Cardiac fibroblast (primary cell): Measurements from ENCODE around the gene MBP.
"Not testable (repeated sequence)": the region's sequence is repeated elsewhere in the genome, so short reads cannot be mapped to it uniquely, and the experiment has no call there.

Experiments
- DNase-seq, 2 donors: peaks; one replicate each; pipeline versions ENCODE4 v3.0.0 to v3.0.0-alpha.2; 2010; ENCODE audit warnings: low read depth in 2 of 2
- H3K4me3 ChIP-seq, 2 donors: replicated peaks in 1 of 2; 1 replicate in 1 of 2; 2 replicates in 1 of 2; pipeline ENCODE4 v1.5.1; 2011; ENCODE audit warnings: low read depth in 2 of 2, low read length in 2 of 2, mild to moderate bottlenecking in 2 of 2, moderate library complexity in 1 of 2
- CTCF ChIP-seq: IDR thresholded peaks from one replicate; pipeline ENCODE4 v1.5.1; 2011; ENCODE audit warnings: low read depth, mild to moderate bottlenecking, low read length, inconsistent platforms

MBP gene

GRCh38 chr18:77030201-77030600 lies 102.4 kb downstream of the MBP start:
- H3K4me3 ChIP-seq: no peak overlapping the region
- TF ChIP-seq CTCF: no peak
- DNase-seq: no peak

- TF ChIP-seq CTCF: no peak
- no peak overlapping the region for H3K4me3 ChIP-seq
- no peak for DNase-seq
Observed at GRCh38 chr18:77025831-77026363, 106.7 kb downstream of the MBP start.

GRCh38 chr18:77025123-77025522 lies 107.5 kb downstream of the MBP start:
- no peak for DNase-seq
- TF ChIP-seq CTCF: no peak
- H3K4me3 ChIP-seq: no peak overlapping the region

- H3K4me3 ChIP-seq: no peak overlapping the region
- no peak for DNase-seq
- TF ChIP-seq CTCF: no peak
Observed at GRCh38 chr18:77024476-77024875, 108.1 kb downstream of the MBP start.

GRCh38 chr18:77023102-77023782 lies 109.3 kb downstream of the MBP start:
- no peak overlapping the region for H3K4me3 ChIP-seq
- DNase-seq: no peak
- no peak for TF ChIP-seq CTCF

- TF ChIP-seq CTCF: no peak
- H3K4me3 ChIP-seq: no peak overlapping the region
- no peak for DNase-seq
Observed at GRCh38 chr18:77022556-77022955, 110.0 kb downstream of the MBP start.

GRCh38 chr18:77022116-77022515 lies 110.5 kb downstream of the MBP start:
- no peak overlapping the region for H3K4me3 ChIP-seq
- no peak for TF ChIP-seq CTCF
- DNase-seq: no peak

- DNase-seq, H3K4me3 ChIP-seq: not testable (repeated sequence)
Observed at GRCh38 chr18:77021478-77021877, 111.1 kb downstream of the MBP start.
